Activated T-cell treated with anti-CD3 and anti-CD28 coated beads, Interleukin-2, amount 50 U/mL, for 1 hour (primary cell): ENCODE data around the gene MAPK1.
"Not testable (repeated sequence)": the region's sequence is repeated elsewhere in the genome, so short reads cannot be mapped to it uniquely, and the experiment has no call there.

Experiments used
- DNase-seq: peaks from one replicate; pipeline ENCODE4 v3.0.0-alpha.2; 2020

MAPK1 gene

DNA sequence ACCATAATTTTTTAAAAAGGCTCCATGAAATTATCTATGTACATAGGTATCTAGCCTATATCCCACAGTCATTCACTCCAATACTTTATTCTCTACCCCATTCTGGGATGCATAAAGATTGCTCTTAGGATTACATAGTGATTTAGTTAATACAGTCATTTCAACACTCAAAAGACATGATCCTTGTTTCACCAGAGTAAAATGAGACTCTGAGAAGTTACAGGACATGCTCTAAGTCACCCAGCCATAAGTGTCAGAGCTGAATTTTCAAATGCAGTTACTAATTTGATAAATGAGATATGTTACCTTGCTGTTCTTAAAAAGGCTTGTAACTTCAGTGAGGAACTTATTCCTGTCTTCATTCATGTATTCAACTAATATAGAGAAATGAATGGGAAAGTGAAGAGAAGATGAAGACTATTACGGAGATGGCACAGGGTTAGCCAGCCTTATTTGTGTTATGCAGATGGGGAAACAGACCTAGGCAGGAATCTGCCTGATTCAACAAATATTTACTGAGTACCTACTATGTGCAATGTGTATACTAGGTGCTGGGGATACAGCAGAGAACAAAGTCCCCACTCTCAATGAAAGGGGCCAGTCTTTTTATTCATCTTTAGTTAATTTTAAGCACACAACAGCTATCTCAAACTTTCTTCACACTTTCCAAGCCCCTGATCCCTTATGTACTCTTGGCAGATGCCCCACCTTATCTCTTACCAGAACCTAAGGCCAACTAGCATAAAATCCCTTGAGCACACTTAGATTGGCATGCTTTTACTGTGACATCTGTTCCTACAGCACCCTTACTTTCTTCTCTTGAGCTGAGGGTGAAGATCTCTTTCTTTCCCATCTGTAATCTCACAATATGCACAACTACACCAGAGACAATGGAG is 21.6 kb downstream of the MAPK1 start:
- DNase-seq: no peak

DNA sequence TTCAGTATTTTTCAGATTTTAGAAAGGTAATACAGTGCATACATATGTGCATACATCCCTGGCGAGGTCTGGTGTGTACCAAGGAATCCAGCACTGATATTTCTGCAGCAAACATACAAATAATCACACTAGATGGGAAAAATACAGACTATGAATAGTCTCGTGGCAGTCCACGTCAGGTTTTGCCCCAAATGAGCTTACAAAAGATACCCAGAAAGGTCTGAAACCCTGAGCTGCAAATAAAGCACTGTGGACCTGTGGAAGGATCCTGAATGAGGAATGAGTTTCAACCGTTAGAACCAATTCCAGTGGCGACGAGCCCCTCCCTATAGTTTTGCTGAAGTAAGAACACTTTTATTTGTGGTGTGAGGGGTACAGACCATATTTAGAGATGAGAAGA is 24.5 kb downstream of the MAPK1 start:
- no peak for DNase-seq

DNA sequence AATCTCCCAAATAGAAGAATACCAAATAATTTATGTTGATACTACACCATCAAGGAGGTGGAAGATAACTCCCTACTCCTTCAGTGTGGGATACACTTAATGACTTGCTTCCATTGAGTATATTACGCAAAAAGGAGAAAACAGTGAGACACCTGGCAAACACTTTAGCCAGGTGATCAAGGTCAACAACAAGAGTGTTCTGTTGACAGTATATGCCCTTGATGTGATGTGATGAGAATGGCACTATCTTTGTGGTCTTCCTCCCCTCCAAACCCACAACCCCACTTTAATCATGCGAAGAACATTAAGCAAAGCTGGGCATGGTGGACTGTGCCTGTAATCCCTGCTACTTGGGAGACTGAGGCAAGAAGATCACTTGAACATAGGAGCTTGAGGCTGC is 26.0 kb downstream of the MAPK1 start:
- DNase-seq: no peak

DNA sequence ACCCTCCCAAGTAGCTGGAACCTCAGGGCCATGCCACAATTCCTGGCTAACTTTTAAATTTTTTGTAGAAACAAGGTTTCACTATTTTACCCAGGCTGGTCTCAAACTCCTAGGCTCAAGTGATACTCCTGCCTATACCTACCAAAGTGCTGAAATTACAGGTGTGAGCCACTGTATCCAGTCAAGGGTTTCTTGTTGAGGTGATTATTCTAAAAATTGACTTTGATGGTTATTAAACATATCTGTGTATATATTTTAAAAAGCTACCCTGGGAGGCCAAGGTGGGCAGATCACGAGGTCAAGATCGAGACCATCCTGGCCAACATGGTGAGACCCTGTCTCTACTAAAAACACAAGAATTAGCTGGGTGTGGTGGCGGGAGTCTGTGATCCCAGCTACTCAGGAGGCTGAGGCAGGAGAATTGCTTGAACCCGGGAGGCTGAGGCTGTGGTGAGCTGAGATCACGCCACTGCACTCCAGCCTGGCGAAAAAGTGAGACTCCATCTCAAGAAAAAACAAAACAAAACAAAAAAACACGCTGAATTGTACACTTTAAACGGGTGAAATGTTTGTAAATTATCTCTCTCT is 27.1 kb downstream of the MAPK1 start:
- DNase-seq: no peak

DNA sequence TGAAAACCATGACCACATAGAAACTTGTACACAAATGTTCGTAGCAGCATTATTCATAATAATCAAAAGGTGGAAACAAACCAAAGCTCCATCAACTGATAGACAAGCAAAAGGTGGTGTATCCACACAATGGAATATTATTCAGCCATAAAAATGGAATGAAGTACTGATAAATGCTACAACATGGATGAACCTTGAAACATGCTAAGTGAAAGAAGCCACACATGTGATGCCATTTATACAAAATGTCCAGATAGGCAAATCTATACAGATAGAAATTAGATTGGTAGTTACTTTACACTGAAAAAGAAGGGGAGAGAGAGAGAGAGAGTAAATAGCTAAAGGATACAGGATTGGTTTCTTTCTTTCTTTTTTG is 27.7 kb downstream of the MAPK1 start:
- no peak for DNase-seq

GRCh38 chr22:21839104-21839764 is 28.2 kb downstream of the MAPK1 start:
- DNase-seq: not testable (repeated sequence)

GRCh38 chr22:21837248-21837979 is 30.0 kb downstream of the MAPK1 start:
- no peak for DNase-seq

DNA sequence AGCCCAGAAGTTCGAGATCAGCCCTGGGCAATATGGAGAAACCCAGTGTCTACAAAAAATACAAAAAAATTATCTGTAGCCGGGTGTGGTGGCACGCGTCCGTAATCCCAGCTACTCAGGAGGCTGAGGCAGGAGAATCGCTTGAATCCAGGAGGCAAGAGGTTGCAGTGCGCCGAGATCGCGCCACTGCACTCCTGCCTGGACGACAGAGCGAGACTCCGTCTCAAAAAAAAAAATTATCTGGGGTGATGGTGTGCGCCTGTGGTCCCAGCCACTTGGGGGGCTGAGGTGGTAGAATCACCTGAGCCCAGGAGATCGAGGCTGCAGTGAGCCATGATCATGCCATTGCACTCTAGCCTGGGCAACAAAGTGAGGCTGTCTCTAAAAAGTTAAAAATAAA is 31.0 kb downstream of the MAPK1 start:
- DNase-seq: not testable (repeated sequence)

- DNase-seq: no peak
These were observed 32.1 kb downstream of the MAPK1 start for GRCh38 chr22:21835378-21835777.

DNA sequence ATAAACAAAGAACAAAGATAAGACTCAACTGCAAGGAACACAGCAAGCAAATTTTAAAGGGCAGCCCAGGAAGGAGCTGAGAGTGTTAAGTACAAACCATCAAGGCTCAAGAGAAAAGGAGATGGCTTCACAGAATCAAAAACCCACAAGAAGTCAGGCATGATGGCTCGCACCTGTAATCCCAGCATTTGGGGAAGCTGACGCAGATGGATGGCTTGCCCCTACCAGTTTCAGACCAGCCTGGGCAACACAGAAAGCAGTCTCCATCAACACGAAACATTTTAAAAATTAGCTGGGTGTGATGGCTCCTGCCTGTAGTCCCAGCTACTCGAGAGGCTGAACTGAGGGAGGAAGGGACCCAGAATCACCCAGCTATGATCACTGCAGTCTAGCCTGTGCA is 32.6 kb downstream of the MAPK1 start:
- no peak for DNase-seq

DNA sequence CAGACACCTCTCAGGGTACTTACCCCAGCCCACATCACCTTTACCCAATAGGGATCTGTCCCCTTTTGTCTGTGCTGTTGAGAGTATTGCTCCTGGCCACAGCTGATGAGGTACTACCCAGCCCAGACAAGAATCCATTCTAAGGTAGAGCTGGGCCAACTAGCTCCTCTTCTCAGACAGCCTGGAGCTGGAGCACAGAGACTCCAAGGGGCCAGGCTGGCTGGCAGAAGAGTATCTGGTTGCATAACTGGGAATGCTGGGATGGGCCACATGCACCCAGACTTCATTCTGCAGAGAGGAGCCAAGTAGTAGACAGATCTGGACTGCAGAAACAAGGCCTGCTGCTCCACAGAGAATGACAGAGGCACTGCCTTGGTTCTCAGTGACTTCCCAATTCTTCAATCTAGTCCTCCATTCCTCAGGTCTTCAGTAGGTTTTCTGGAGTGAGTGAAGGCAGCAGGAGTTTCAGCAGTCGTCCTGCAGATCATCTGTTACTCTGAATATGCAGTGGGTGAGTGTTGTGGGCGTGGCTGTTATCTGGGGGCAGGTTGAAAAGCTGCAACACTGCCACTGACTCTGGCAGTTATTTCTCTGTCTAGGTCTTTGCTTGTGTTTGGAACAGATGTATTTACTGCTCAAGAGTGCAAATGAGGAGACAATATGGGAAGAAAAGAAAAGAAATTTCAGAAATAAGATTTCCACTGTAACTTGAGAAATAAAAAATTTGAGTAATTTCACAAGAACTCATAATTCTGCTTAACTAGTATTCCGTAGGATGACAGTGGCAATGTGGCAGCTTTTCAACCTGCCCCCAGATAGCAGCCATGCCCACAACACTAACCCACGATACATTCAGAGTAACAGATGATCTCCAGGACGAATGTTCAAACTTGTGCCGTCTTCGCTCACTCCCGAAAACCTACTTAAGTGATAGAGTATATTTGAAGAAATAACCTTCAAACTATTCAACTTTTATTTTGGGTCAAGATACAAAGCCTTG is 34.9 kb downstream of the MAPK1 start:
- no peak for DNase-seq

GRCh38 chr22:21829523-21829922 is 37.9 kb downstream of the MAPK1 start:
- no peak for DNase-seq

- DNase-seq: no peak
These were observed 39.2 kb downstream of the MAPK1 start for GRCh38 chr22:21828268-21828638.

- no peak for DNase-seq
These were observed 39.7 kb downstream of the MAPK1 start for GRCh38 chr22:21827628-21828267.

- DNase-seq: no peak
These were observed 41.2 kb downstream of the MAPK1 start for GRCh38 chr22:21826204-21826603.

DNA sequence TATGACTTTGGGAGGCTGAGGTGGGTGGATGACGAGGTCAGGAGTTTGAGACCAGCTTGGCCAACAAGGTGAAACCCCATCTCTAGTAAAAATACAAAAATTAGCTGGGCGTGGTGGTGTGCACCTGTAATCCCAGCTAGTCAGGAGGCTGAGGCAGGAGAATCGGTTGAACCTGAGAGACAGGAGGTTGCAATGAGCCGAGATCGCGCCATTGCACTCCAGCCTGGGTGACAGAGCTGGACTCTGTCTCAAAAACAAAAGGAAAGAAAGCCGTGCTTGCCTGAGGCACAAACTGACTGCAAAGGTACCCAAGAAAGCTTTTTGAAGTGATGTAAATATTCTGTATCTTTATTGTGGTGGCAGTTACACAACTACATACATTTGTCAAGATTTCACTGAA is 42.5 kb downstream of the MAPK1 start:
- DNase-seq: not testable (repeated sequence)

- no peak for DNase-seq
These were observed 43.0 kb downstream of the MAPK1 start for GRCh38 chr22:21824445-21824912.

GRCh38 chr22:21823740-21824444 is 43.6 kb downstream of the MAPK1 start:
- DNase-seq: no peak

- DNase-seq: no peak
These were observed 48.2 kb downstream of the MAPK1 start for GRCh38 chr22:21819183-21819770.

- no peak for DNase-seq
These were observed 48.8 kb downstream of the MAPK1 start for GRCh38 chr22:21818487-21819182.
